Measurements from ENCODE around the gene ERCC6. TPM values are rescaled to one million over a fixed set of nuclear protein-coding genes. Genes with fewer than 3 reads are reported as not detected.

ERCC6 gene
- total and polyA plus RNA-seq, 2 experiments from 2014 or later = 6.9 to 16.5 TPM

DNA sequence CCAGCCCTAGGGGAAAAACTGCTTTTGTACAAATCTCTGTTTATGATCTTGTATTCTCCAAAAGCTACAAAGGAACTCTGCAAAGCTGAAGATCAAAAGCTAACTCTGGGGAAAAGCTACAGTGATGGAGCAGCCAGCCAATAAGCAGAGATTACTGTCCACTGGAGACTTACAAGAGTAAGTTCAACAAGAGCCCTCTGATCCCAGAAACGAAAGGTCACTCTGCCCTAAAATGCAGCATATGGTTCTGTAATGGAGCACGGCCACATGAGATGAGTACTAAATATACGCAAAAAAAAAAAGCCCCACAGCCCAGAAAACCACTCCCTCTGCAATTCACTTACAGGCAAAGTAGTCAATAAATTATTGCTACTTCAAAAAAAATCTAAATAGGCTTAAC is 60.1 kb downstream of the ERCC6 start:
- no peak overlapping the region for H3K27ac ChIP-seq
- whole genome bisulfite sequencing (ENCODE audit: low lambda C conversion rate, missing lambda C conversion rate) = 58% methylated on average over 3 of the region's 3 CpGs
- H4K20me1 ChIP-seq (ENCODE audit: insufficient read depth, poor library complexity, severe bottlenecking) = no peaks in the 10 kb centered on the region
- no peak overlapping the region for H3K4me2 ChIP-seq
- no peak overlapping the region for H2AFZ ChIP-seq
- TF ChIP-seq EZH2 (IDR thresholded peaks at IDR 0.05; ENCODE audit: borderline replicate concordance) (no peak), EZH2phosphoT487 (IDR thresholded peaks at IDR 0.05; ENCODE audit: low read depth, severe bottlenecking, unreplicated experiment) (no peak)
- H3K4me1 ChIP-seq (ENCODE audit: insufficient read depth) = no peaks in the 10 kb centered on the region
- no peaks in the 10 kb centered on the region for H3K79me2 ChIP-seq
- no peak overlapping the region for H3K4me3 ChIP-seq
- H3K36me3 ChIP-seq (replicated peaks; ENCODE audit: insufficient read depth, low read depth) = no peaks in the 10 kb centered on the region
- no peaks in the 10 kb centered on the region for H3K9me2 ChIP-seq (replicated peaks; ENCODE audit: insufficient read depth)
- DNase-seq (ENCODE audit: low spot score) = no peak
- H3K27me3 ChIP-seq = no peaks in the 10 kb centered on the region
- no peaks in the 10 kb centered on the region for H3K9me3 ChIP-seq (ENCODE audit: low read depth)

DNA sequence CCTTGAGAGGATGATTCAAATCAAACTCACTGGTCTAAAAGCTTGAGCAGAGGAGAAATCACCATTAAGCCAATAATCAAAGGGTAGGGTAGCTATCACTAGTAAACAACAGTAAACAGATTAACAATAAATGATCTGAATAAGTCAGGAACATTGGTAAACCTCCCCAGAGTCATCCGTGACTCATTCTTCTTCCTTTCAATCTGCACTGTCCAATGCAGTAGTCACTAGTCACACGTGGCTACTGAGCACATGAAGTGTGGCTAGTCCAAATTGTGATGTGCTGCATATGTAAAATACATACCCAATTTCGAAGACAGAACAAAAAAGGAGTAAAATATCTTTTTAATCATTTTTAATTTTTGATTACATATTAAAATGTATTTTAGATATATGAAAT is 64.0 kb downstream of the ERCC6 start:
- Histone ChIP-seq H3K4me3 (no peak overlapping the region), H2AFZ (no peak overlapping the region), H3K79me2 (no peaks in the 10 kb centered on the region), H3K36me3 (replicated peaks; ENCODE audit: insufficient read depth, low read depth) (no peaks in the 10 kb centered on the region), H3K9me2 (replicated peaks; ENCODE audit: insufficient read depth) (no peaks in the 10 kb centered on the region), H3K27me3 (no peaks in the 10 kb centered on the region), H3K4me1 (ENCODE audit: insufficient read depth) (no peaks in the 10 kb centered on the region), H3K4me2 (no peak overlapping the region), H3K9me3 (ENCODE audit: low read depth) (no peaks in the 10 kb centered on the region), H4K20me1 (ENCODE audit: insufficient read depth, poor library complexity, severe bottlenecking) (no peaks in the 10 kb centered on the region), H3K27ac (no peak overlapping the region)
- TF ChIP-seq EZH2 (IDR thresholded peaks at IDR 0.05; ENCODE audit: borderline replicate concordance) (no peak), EZH2phosphoT487 (IDR thresholded peaks at IDR 0.05; ENCODE audit: low read depth, severe bottlenecking, unreplicated experiment) (no peak)
- TF ChIP-seq, protein P1, sequence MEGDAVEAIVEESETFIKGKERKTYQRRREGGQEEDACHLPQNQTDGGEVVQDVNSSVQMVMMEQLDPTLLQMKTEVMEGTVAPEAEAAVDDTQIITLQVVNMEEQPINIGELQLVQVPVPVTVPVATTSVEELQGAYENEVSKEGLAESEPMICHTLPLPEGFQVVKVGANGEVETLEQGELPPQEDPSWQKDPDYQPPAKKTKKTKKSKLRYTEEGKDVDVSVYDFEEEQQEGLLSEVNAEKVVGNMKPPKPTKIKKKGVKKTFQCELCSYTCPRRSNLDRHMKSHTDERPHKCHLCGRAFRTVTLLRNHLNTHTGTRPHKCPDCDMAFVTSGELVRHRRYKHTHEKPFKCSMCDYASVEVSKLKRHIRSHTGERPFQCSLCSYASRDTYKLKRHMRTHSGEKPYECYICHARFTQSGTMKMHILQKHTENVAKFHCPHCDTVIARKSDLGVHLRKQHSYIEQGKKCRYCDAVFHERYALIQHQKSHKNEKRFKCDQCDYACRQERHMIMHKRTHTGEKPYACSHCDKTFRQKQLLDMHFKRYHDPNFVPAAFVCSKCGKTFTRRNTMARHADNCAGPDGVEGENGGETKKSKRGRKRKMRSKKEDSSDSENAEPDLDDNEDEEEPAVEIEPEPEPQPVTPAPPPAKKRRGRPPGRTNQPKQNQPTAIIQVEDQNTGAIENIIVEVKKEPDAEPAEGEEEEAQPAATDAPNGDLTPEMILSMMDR (IDR thresholded peaks at IDR 0.05; ENCODE audit: poor library complexity) = no peak
- DNase-seq (ENCODE audit: low spot score) = no peak
- WGBS (ENCODE audit: low lambda C conversion rate, missing lambda C conversion rate) = 95% methylated on average over 3 of the region's 3 CpGs

DNA sequence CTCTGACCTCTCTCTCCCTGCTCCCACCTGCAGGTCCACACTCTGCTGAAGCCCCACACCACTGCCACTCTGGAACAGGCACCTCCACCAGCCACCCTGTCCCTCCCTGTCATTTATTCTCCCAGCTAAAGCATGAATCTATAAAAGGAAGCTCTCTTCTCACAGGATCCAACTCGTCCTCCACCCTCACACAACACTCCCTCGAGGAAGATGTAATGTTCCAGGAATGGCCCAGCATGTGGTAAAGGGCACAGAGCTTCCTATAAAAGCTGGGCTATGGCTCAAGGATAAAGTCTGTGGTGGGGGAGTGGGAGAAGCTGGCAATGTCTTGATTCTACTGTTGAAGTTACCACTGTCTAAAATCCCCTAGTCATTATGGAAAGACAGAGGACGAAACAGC is 67.4 kb downstream of the ERCC6 start:
- Histone ChIP-seq H3K9me2 (replicated peaks; ENCODE audit: insufficient read depth) (no peaks in the 10 kb centered on the region), H3K27me3 (no peaks in the 10 kb centered on the region), H4K20me1 (ENCODE audit: insufficient read depth, poor library complexity, severe bottlenecking) (no peaks in the 10 kb centered on the region), H3K4me3 (no peak overlapping the region), H3K4me1 (ENCODE audit: insufficient read depth) (no peaks in the 10 kb centered on the region), H3K4me2 (no peak overlapping the region), H3K79me2 (no peaks in the 10 kb centered on the region), H3K27ac (no peak overlapping the region), H3K36me3 (replicated peaks; ENCODE audit: insufficient read depth, low read depth) (no peaks in the 10 kb centered on the region), H2AFZ (no peak overlapping the region), H3K9me3 (ENCODE audit: low read depth) (no peaks in the 10 kb centered on the region)
- TF ChIP-seq EZH2 (IDR thresholded peaks at IDR 0.05; ENCODE audit: borderline replicate concordance) (no peak), EZH2phosphoT487 (IDR thresholded peaks at IDR 0.05; ENCODE audit: low read depth, severe bottlenecking, unreplicated experiment) (no peak)
- TF ChIP-seq, protein P1 (IDR thresholded peaks at IDR 0.05; ENCODE audit: poor library complexity) = no peak
- DNase-seq (ENCODE audit: low spot score) = no peak
- 81% methylated on average over 3 of the region's 3 CpGs for WGBS (ENCODE audit: low lambda C conversion rate, missing lambda C conversion rate)

DNA sequence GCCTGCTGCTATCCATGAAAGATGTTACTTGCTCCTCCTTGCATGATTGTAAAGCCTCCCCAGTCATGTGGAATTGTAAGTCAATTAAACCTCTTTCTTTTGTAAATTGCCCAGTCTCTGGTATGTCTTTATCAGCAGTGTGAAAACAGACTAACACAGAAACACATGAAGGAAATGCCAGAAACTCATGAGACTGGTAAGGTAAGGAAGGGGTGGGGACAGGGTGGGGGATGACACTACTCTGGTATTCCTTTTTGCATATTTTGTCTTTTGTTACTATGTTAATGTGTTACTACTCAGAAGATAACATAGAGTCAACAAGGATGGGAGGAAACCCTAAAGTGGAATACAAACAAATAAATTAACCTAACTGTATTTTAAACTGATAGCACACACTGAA is 73.2 kb downstream of the ERCC6 start:
- TF ChIP-seq EZH2phosphoT487 (IDR thresholded peaks at IDR 0.05; ENCODE audit: low read depth, severe bottlenecking, unreplicated experiment) = no peak
- TF ChIP-seq, protein P1 (IDR thresholded peaks at IDR 0.05; ENCODE audit: poor library complexity) = no peak
- no peak for TF ChIP-seq EZH2 (IDR thresholded peaks at IDR 0.05; ENCODE audit: borderline replicate concordance)
- H3K4me1 ChIP-seq (ENCODE audit: insufficient read depth) = no peaks in the 10 kb centered on the region
- no peaks in the 10 kb centered on the region for H4K20me1 ChIP-seq (ENCODE audit: insufficient read depth, poor library complexity, severe bottlenecking)
- no peak for DNase-seq (ENCODE audit: low spot score)
- H3K4me2 ChIP-seq = no peak overlapping the region
- H2AFZ ChIP-seq = no peak overlapping the region
- H3K36me3 ChIP-seq (replicated peaks; ENCODE audit: insufficient read depth, low read depth) = no peaks in the 10 kb centered on the region
- H3K27ac ChIP-seq = no peak overlapping the region
- no peaks in the 10 kb centered on the region for H3K79me2 ChIP-seq
- no peak overlapping the region for H3K4me3 ChIP-seq
- H3K9me2 ChIP-seq (replicated peaks; ENCODE audit: insufficient read depth) = no peaks in the 10 kb centered on the region
- no peaks in the 10 kb centered on the region for H3K9me3 ChIP-seq (ENCODE audit: low read depth)
- H3K27me3 ChIP-seq = no peaks in the 10 kb centered on the region

Other genes starting within 250 kb of the ERCC6 start
- gene C10orf71, start 240.0 kb downstream of the ERCC6 start, total RNA-seq = not detected in 2 replicates
- gene C10orf71, start 240.0 kb downstream of the ERCC6 start, polyA plus RNA-seq = not detected in 2 replicates
- gene DRGX, start 143.0 kb downstream of the ERCC6 start, total RNA-seq = not detected in 2 replicates
- gene DRGX, start 143.0 kb downstream of the ERCC6 start, polyA plus RNA-seq = not detected in 2 replicates
- 1.1 and 1.4 TPM in 2 replicates for gene SLC18A3, start 71.2 kb upstream of the ERCC6 start, total RNA-seq
- 4.3 and 8.1 TPM in 2 replicates for gene SLC18A3, start 71.2 kb upstream of the ERCC6 start, polyA plus RNA-seq
- gene CHAT, start 74.9 kb upstream of the ERCC6 start, total RNA-seq = 0.27 TPM in 1 of 2 replicates, not detected in the other
- 0.88 TPM in 1 of 2 replicates, not detected in the other for gene CHAT, start 74.9 kb upstream of the ERCC6 start, polyA plus RNA-seq
- gene C10orf53, start 140.5 kb upstream of the ERCC6 start, total RNA-seq = not detected in 2 replicates
- not detected in 2 replicates for gene C10orf53, start 140.5 kb upstream of the ERCC6 start, polyA plus RNA-seq
- gene OGDHL, start 223.2 kb upstream of the ERCC6 start, total RNA-seq = 9.5 and 12.9 TPM in 2 replicates
- 8.0 and 9.3 TPM in 2 replicates for gene OGDHL, start 223.2 kb upstream of the ERCC6 start, polyA plus RNA-seq